ENCODE measurements around the gene SYNCRIP.
"Not testable (repeated sequence)": the region's sequence is repeated elsewhere in the genome, so short reads cannot be mapped to it uniquely, and the experiment has no call there.

SYNCRIP gene

GRCh38 chr6:85642774-85643536 is at the start of gene SYNCRIP:
TSS of gene SYNCRIP (minus strand) at chr6:85642886. CDS start at chr6:85641439, 1,447 bp downstream.
- DNase-seq = peak; percentile 98

GRCh38 chr6:85691478-85691877 is 48.8 kb upstream of the SYNCRIP start:
- DNase-seq = no peak

GRCh38 chr6:85690071-85690470 is 47.4 kb upstream of the SYNCRIP start:
- no peak for DNase-seq

GRCh38 chr6:85685713-85686112 is 43.0 kb upstream of the SYNCRIP start:
- no peak for DNase-seq

GRCh38 chr6:85684809-85685171 is 42.1 kb upstream of the SYNCRIP start:
- DNase-seq = no peak

- DNase-seq = no peak
Measured at GRCh38 chr6:85684133-85684808, 41.6 kb upstream of the SYNCRIP start.

- DNase-seq = not testable (repeated sequence)
Measured at GRCh38 chr6:85681899-85682298, 39.2 kb upstream of the SYNCRIP start.

- no peak for DNase-seq
Measured at GRCh38 chr6:85680388-85680787, 37.7 kb upstream of the SYNCRIP start.

GRCh38 chr6:85679445-85680123 is 36.9 kb upstream of the SYNCRIP start:
- no peak for DNase-seq

GRCh38 chr6:85678602-85679444 is 36.1 kb upstream of the SYNCRIP start:
- DNase-seq = peak; percentile 97

GRCh38 chr6:85678026-85678601 is 35.4 kb upstream of the SYNCRIP start:
- DNase-seq = no peak

- no peak for DNase-seq
Measured at GRCh38 chr6:85677234-85677956, 34.7 kb upstream of the SYNCRIP start.

- DNase-seq = no peak
Measured at GRCh38 chr6:85676086-85676729, 33.5 kb upstream of the SYNCRIP start.

- no peak for DNase-seq
Measured at GRCh38 chr6:85675030-85675819, 32.5 kb upstream of the SYNCRIP start.

GRCh38 chr6:85674604-85675003 is 31.9 kb upstream of the SYNCRIP start:
- no peak for DNase-seq

GRCh38 chr6:85673198-85674139 is 30.8 kb upstream of the SYNCRIP start:
- no peak for DNase-seq

GRCh38 chr6:85672623-85673022 is 29.9 kb upstream of the SYNCRIP start:
- no peak for DNase-seq

- no peak for DNase-seq
Measured at GRCh38 chr6:85672050-85672449, 29.4 kb upstream of the SYNCRIP start.

GRCh38 chr6:85670573-85670972 is 27.9 kb upstream of the SYNCRIP start:
- DNase-seq = no peak

Measured in stimulated activated naive CD4-positive, alpha-beta T cell treated with Interleukin-2 at 50 U/mL for 16 hours (primary cell).